GM12864 (cell line): ENCODE results near the gene RAB15.

Experiments
- DNase-seq: peaks from one replicate; pipeline ENCODE4 v3.0.0-alpha.2; 2011; ENCODE audit warnings: low read depth
- H3K4me3 ChIP-seq: 2 replicates; pipeline ENCODE4 v1.5.1; 2011; ENCODE audit warnings: mild to moderate bottlenecking, low read depth, low read length, control low read depth
- TF ChIP-seq, protein P1 (sequence below): IDR thresholded peaks from 2 replicates; pipeline ENCODE4 v1.5.1; 2011; ENCODE audit warnings: low read depth, mild to moderate bottlenecking, moderate library complexity, low read length, control low read depth, inconsistent platforms; ENCODE audit errors: missing control alignments

RAB15 gene

DNA sequence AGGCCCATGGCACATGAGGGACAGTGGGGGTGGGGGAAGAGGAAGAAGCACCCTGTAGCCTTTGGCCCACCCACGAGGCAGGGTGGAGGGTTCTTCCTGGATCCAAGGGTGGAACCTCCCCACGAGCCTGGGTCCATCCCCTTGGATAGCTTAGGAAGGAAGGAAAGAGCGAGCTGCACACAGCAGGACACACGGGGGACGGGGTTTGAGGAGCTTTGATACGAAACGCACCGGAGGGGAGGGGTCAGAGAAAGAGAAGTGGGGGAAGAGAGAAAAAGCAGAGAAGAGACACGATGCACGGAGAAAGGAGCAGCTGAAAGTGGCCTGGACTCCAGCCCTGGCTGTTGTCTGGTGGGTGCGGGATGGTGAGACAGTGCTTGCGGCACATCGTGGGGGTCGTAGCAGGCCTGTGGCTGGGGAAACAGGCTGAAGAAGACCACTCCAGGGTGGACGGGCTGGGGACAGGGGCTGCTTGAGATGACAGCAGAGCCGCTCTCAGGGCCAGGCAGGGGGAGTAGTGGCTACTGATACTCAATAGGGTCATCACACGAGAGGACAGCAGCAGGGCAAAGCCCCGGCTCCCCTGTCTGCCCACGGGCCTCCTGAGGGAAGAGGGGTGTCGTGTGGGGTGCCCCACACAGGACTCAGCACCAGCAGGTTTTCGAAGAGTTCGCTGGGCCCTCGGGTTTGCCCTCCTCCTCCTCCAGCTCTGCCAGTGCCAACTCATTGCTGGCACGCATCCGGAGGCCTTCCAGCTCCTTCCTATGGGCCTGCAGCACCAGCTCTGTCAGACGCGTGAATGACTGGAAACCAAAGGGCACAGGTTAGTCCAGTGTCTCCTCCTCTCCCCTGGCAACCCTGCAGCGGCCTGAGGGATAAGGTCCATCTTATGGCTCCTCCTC, 24.2 kb downstream of the RAB15 start:
- no peak for DNase-seq
- TF ChIP-seq, protein P1, sequence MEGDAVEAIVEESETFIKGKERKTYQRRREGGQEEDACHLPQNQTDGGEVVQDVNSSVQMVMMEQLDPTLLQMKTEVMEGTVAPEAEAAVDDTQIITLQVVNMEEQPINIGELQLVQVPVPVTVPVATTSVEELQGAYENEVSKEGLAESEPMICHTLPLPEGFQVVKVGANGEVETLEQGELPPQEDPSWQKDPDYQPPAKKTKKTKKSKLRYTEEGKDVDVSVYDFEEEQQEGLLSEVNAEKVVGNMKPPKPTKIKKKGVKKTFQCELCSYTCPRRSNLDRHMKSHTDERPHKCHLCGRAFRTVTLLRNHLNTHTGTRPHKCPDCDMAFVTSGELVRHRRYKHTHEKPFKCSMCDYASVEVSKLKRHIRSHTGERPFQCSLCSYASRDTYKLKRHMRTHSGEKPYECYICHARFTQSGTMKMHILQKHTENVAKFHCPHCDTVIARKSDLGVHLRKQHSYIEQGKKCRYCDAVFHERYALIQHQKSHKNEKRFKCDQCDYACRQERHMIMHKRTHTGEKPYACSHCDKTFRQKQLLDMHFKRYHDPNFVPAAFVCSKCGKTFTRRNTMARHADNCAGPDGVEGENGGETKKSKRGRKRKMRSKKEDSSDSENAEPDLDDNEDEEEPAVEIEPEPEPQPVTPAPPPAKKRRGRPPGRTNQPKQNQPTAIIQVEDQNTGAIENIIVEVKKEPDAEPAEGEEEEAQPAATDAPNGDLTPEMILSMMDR = no peak
- H3K4me3 ChIP-seq = no peak overlapping the region

DNA sequence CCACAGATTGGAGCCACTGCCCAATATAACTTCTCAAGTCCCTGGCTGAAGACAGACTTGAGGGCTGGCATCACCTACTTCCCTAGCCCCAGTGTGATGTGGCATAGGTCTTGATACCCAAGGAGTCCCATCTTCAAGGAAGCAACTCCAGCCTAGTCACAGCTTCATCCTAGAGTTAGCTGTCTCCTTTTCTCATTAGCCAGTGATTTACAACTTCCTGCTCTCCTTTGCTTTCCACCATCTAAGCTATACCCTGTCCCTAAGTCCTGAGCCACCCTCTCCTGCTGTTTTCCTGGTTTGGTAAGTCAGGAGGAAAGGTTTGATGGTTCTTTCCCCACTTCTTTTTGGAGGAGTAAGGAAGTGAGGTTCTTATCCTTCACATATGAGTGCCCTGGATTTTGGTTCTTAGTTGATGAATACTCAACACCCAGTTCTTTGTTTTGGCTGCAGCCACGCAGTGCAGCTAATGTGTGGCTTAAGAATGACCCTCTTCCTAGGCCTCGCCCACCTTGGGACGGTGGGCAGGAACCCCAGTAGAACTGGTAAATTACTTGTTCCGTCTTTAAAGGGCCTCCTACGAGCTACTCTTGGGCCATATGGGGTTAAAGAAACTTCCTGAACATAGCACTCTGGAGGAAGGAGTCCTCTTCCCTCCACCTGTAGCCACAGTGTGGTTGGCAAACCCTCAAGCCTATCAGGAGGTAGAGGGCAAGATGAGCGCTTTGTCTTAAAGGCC, 25.7 kb downstream of the RAB15 start:
- H3K4me3 ChIP-seq = no peak overlapping the region
- DNase-seq = no peak
- TF ChIP-seq, protein P1 = no peak

GRCh38 chr14:64945431-64946178, 26.5 kb downstream of the RAB15 start:
- no peak overlapping the region for H3K4me3 ChIP-seq
- no peak for DNase-seq
- TF ChIP-seq, protein P1 = no peak

GRCh38 chr14:64944861-64945260, 27.3 kb downstream of the RAB15 start:
- TF ChIP-seq, protein P1 = no peak
- no peak overlapping the region for H3K4me3 ChIP-seq
- DNase-seq = no peak

- H3K4me3 ChIP-seq = no peak overlapping the region
- TF ChIP-seq, protein P1 = no peak
- no peak for DNase-seq
These were observed 28.1 kb downstream of the RAB15 start for GRCh38 chr14:64944041-64944440.

DNA sequence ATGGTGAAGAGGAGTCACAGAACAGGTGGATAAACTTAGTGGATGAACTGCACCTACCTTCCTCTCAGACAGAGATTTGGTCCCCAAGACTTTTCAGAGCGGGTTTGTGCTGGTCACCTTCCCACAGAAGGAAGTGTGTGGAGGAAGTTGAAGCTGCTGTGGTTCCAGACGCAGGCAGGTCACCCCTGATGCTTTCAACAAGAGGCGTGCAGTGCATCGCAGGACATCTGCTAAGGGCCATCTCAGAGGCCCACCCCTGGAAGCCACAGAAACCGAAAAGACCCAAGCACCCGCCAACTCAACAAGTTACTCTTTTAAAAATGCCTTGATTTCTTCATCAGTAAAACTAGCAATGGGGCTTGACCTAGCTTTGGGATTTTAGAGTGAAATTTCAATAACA, 28.6 kb downstream of the RAB15 start:
- no peak overlapping the region for H3K4me3 ChIP-seq
- DNase-seq = no peak
- TF ChIP-seq, protein P1 = no peak
